HG03378 (cell line): ENCODE measurements around the gene APAF1.

ENCODE experiments used
- ATAC-seq: cut with Tn5 transposase; IDR thresholded peaks from one replicate; pipeline ENCODE4 v1.9.1; 2021; ENCODE audit warnings: mild to moderate bottlenecking, moderate library complexity; ENCODE audit not compliant: unreplicated experiment

Gene APAF1

DNA sequence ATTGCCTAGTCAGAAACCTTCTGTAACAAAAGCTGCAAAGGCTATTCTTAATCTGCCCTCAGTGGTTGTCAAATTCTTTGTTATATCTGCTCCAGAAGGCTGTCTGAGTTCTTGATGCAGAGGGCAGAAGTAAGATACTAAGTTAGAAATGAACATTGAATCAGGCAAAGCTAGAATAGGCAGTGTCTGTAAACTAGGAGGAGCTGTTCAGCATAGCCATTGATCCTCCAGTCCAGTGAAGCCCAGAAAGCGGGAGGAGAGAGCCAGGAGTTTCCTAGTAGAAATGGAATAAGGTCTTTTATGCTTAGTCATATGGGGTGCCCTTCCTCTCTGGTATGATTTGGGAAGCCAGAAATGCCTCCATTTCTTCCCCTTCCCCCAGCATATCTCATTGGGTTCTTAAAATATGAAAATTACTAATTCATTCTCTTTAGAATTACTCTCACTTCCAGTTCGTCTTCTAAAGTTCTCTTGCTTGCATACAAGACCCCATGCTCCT is 76.2 kb downstream of the APAF1 start:
- ATAC-seq: no peak

DNA sequence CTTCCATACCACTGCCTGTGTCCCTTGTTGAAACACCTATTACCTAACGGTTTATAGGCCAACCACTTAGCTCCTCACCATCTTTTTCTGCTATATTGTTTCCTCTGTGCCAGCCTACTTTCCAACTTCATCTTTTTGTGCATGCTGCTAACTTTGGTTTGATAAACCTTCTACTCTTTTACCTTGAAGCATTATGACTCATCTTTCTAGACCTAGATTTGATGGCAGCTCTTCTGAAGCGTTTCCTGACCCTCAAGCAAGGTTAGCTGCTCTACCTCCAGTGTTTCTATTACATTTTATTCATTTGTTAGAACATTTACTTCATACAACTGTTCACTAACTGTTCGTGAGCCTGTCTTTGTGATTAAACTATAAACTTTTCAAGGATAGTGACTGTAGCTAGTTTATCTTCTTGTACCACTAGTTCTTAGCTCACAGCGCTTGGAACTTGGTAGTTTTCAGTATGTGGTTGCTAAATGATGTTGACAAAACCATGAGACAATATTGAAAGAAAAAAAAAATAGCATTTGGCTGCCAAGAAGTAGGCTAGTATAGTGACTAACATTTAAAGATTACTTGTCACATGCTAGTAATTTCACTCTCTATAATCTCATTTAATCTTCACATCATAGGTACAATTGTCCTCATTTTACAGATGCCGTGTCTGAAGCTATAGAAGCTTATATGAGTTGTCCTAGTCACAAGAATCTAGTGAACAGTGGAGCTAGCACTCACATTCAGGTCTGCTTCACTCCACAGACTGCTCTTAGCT is 79.5 kb downstream of the APAF1 start:
- ATAC-seq: no peak

DNA sequence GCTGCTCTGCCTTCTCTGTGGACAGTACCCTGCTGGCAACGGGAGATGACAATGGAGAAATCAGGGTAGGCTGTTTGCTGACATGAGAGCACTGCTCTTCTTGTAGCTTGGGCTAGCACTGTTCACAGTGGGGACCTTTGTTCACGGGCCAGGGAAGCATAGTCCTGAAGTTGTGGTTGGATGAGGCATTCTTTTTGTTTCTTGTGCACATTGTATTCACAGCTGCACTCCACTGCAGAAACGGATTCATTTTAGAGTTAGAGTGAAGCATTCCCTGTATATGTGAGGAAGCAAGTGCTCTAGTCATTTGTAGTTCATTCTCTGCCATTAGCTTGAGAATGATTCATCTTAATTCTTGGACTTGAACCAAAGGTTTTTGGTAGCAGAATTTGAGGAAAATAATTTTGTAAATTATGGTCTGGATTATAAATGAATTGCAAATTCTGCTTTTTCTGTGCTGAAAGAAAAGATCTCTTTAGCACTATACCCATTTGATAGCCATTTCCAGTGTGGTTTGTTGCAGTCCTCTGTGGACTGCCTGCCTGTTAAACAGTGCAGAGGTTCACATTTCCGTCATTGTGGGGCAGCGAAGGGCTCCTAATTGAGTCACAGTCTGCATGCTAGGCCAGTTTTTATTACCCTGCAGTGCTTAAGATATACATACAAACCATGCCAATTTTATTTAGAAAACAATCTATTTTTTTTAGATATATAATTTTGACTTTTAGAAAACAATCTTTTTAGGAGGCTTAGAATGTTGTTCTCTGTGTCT is 80.6 kb downstream of the APAF1 start:
- peak; percentile 90 for ATAC-seq

DNA sequence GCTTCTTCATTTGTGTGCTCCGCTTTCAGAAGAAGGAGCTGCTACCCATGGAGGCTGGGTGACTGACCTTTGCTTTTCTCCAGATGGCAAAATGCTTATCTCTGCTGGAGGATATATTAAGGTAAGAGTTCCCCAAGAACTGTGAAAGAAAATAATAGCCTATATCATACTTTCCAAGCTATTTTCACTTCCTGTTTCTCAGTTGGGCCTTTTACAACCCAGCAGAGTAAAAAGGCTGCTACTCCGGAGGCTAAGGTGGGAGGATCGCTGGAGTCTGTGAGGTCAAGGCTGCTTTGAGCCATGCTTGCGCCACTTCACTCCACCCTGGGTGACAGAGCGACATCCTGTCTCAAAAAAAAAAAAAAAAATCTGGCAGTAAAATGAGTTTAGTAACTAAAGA is 82.1 kb downstream of the APAF1 start:
- no peak for ATAC-seq

DNA sequence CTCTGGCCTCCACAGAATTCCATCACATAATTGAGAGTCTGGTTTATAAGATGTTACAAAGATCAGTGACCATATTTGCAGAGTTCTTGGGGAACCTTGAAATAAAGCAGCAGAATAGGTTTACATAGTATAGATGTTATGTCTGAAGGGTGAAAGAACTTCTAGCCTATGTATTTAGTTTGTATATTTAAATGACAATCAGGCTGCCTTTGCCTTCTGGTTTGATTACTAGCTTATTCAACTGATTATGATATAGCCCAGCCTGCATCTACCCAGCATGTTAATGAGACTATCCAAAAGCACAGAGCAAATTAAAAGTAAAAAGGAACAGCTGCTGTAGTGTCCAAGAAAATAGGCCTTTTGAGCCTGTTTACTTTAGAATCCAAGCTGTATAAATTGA is 85.3 kb downstream of the APAF1 start:
- ATAC-seq: no peak

GRCh38 chr12:98733667-98734350 is 88.7 kb downstream of the APAF1 start:
- ATAC-seq: no peak

GRCh38 chr12:98735821-98736220 is 90.7 kb downstream of the APAF1 start:
- no peak for ATAC-seq

- ATAC-seq: no peak
Measured at GRCh38 chr12:98736352-98737321, 91.5 kb downstream of the APAF1 start.

GRCh38 chr12:98737322-98737712 is 92.2 kb downstream of the APAF1 start:
- no peak for ATAC-seq

- ATAC-seq: no peak
Measured at GRCh38 chr12:98738002-98738401, 92.9 kb downstream of the APAF1 start.

DNA sequence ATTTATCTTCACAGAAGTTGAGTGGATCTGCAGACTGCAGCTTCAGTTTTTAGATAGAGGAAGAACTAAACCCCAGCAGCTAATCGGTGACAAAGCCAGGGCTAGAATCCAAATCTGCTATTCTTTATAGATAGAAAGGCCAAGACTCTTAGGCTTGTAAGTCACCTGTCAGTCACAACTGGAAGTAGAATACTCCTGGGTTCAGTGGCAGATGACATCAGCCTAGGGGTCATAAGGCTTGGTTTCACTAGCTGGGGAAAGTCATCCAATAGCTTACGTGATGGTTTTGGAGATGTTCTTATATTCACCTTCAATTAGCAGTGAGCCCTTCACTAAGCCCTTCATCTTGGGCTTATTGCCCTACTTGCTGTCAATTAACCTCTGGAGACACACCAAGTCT is 93.4 kb downstream of the APAF1 start:
- ATAC-seq: no peak

GRCh38 chr12:98740751-98741150 is 95.7 kb downstream of the APAF1 start:
- no peak for ATAC-seq

DNA sequence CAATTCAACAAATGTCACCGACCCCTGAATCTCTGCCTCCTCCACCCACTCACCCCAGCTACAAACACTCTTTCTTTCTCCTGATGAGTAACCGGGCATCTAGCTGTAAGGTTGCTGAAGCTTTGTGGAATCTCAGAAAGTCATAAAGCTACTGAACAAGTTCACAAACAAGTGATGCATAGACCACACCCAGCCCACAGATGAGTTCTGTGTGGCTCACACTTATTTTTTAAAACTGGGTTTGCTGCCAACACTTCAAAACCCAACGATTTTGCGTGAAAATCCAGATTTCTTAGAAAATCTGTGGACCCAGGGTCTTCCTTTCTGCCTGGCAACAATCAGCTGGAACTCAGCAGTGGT is 96.1 kb downstream of the APAF1 start:
- ATAC-seq: no peak

DNA sequence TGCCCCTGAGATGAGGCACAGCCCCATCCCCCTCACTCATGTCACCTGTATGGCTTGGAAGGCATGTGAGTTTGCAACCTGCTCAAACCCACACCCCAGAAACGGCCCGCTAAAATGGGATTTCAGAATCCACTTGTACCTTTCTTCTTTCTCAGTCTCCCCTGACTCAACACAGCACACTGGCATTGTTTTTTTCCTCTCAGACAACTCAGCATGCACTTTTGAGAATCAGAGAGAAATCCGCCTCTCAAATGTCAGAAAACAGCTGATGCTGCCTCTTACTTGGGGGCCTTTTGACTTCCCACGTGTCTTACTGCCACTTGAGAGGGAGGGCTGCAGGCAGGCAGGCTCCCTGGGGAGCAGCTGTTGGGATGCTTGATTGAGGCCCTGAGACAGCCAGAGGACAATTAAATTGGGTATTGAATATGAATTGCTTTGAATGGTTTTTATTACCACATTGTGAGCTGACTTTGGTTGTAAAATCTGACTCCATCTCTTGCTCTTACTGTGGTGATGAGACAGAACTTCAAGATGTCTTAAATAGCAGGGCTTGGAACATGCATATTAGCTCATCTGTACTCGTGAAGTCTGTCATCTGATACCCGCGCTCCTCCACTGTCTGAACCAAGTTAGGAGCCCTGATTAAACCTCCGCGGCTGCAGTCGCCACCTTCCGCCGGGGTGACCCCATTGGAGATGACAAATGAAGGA is 96.6 kb downstream of the APAF1 start:
- ATAC-seq: no peak

DNA sequence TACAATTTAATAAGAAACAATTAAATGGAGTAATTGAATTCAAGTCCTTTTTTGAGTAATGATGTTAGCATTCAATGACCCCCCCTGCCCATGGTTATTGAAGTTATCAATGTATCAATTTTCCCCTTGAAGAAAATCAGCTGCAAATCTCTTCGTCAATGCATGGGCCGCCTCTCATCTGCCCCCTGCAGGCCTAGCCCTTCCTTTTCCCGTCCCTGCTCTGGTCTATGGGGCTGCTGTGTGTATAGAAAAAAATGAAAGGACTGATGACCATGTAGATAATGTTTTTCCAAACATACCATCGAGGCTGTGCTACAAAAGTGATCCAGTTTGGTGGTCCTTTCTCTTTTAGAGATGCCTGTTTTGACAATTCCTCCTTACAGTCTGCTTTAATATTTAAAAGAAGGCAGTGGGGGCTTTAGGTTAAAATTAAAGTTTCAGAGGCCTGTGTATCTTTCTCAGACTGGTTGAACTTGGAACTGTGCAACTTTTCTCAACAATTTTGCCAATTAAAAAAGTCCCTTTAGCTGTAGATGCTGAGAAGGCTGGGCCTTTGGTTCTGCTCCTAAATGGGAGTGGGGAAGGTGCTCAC is 98.4 kb downstream of the APAF1 start:
- peak; percentile 63 for ATAC-seq

GRCh38 chr12:98744680-98745079 is 99.6 kb downstream of the APAF1 start:
- no peak for ATAC-seq

DNA sequence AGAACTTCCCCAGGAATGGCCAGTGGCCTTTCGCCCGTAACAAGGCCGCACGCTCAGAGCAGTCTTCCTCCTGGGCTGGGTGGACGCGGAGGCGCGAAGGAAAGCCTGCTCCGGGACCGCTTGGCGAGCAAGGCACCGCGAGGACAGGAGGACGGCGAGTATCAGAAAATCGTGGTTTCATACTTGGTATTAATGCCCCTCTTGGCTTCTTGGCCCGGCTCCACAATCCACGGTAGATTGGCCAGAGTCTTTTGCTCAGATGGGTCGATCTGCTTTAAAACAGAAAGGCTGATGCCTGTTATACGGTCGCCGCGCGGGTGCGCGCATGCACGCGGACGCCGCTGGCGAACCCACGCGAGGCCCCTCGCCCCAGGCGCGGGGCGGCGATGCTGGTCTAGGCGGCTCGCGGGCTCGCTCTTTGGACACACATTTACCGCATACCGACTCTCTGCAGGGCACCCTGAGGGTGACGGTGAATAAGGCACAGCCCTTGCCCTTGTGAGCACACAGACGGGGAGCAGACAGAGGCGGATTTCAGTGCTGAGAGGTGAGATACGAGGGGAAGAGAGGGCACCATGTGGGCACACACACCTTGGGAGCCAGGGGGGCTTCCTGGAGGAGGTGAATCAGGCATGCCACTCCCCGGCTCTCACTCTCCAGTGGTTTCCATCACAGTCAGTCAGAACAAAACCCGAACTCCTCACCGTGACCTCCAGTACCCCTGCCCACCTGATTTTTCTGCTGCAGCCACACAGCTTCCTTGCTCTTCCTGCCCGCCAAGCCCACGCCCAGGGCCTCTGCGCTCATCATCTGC is 100.7 kb downstream of the APAF1 start:
- peak; percentile 51 for ATAC-seq

- no peak for ATAC-seq
Measured at GRCh38 chr12:98748463-98748862, 103.4 kb downstream of the APAF1 start.

DNA sequence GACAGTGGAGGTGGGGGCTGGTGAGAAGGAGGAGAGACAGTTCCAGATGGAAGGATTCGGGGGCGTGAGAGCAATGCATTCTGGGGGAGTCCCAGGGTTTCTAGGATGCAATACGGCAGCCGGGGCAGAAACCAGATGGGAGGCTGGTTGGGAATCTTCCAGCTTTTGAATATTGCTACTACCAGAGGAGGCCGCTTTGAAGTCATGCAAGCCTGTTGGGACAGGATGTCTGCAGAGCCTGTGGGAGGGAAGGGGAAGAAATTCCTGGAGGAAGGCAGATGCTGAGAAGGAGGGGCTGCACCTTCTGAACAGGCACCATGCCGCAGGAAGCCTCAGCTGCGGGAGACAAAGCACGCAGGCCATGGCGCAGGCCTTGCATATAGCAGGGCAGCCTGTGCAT is 105.4 kb downstream of the APAF1 start:
- no peak for ATAC-seq
